SK-N-SH (cell line): ENCODE measurements around the gene IFNL3. TPM values are rescaled to one million over a fixed set of nuclear protein-coding genes. Genes with fewer than 3 reads are reported as not detected.

Experiments used
- CTCF ChIA-PET: fragments of 300-600, 350-600 bp; formaldehyde crosslinking; extraction: SDS; loops from one replicate; lab custom pipeline; 2021; lab: Yijun Ruan, JAX
- POLR2A ChIA-PET: fragments of 350-600 bp; sonication (Branson Sonifier 250); formaldehyde crosslinking; extraction: SDS; loops from one replicate; lab custom pipeline; 2020; ENCODE audit warnings: antibody characterized with exemption, inconsistent platforms; lab: Yijun Ruan, JAX
- DNase-seq: peaks from one replicate; pipeline ENCODE4 v3.0.0; 2012
- H2AFZ ChIP-seq: fragments of 200-600 bp; sonication (generic); 2 replicates; pipeline ENCODE4 v1.8.1; 2016; ENCODE audit warnings: antibody characterized with exemption, mild to moderate bottlenecking, low read depth
- H3F3A ChIP-seq: fragments of 200-600 bp; sonication (generic); replicated peaks from 2 replicates; pipeline ENCODE3; 2016; ENCODE audit warnings: antibody characterized with exemption, mild to moderate bottlenecking; ENCODE audit not compliant: insufficient read depth
- H3K27ac ChIP-seq, 2 experiments: fragments of 200-500 bp in 1 of 2; fragments of 200-600 bp in 1 of 2; sonication (Bioruptor generic) in 1 of 2; sonication (generic), shearing (Covaris generic) in 1 of 2; 2 replicates each; pipeline versions ENCODE4 v1.5.1 to v1.6.1; 2014 to 2016; ENCODE audit warnings: low read depth in 2 of 2, inconsistent platforms in 1 of 2, low read length in 1 of 2, mild to moderate bottlenecking in 1 of 2, mixed read lengths in 1 of 2
- H3K27me3 ChIP-seq: fragments of 200-600 bp; sonication (generic), shearing (Covaris generic); 2 replicates; pipeline ENCODE4 v1.6.1; 2016; ENCODE audit warnings: mixed run types; ENCODE audit not compliant: insufficient read depth
- H3K36me3 ChIP-seq, 2 experiments: fragments of 200-500 bp in 1 of 2; fragments of 200-600 bp in 1 of 2; sonication (Bioruptor generic) in 1 of 2; sonication (generic) in 1 of 2; replicated peaks in 1 of 2; 2 replicates each; pipeline versions ENCODE3 to v1.5.1; 2014 to 2016; ENCODE audit warnings: low read length in 1 of 2, mild to moderate bottlenecking in 1 of 2; ENCODE audit not compliant: insufficient read depth in 2 of 2, control insufficient read depth in 1 of 2
- H3K4me1 ChIP-seq, 2 experiments: fragments of 200-500 bp in 1 of 2; fragments of 200-600 bp in 1 of 2; sonication (Bioruptor generic) in 1 of 2; sonication (generic), shearing (Covaris generic) in 1 of 2; 2 replicates each; pipeline versions ENCODE4 v1.5.1 to v1.6.1; 2014 to 2016; ENCODE audit warnings: low read depth in 1 of 2, low read length in 1 of 2, mixed run types in 1 of 2; ENCODE audit not compliant: insufficient read depth in 2 of 2, control insufficient read depth in 1 of 2
- H3K4me2 ChIP-seq: fragments of 200-600 bp; sonication (generic), shearing (Covaris generic); 2 replicates; pipeline ENCODE4 v1.6.1; 2017; ENCODE audit warnings: mixed run types
- H3K4me3 ChIP-seq, 2 experiments: fragments of 200-500 bp in 1 of 2; fragments of 200-600 bp in 1 of 2; sonication (Bioruptor generic) in 1 of 2; sonication (generic), shearing (Covaris generic) in 1 of 2; 2 replicates each; pipeline versions ENCODE4 v1.5.1 to v1.8.1; 2014 to 2016; ENCODE audit warnings: low read depth in 2 of 2, inconsistent platforms in 1 of 2, low read length in 1 of 2, mild to moderate bottlenecking in 1 of 2, mixed read lengths in 1 of 2, moderate library complexity in 1 of 2
- H3K79me2 ChIP-seq: fragments of 200-600 bp; sonication (generic); 2 replicates; pipeline ENCODE4 v1.8.1; 2017; ENCODE audit warnings: mild to moderate bottlenecking; ENCODE audit not compliant: insufficient read depth
- H3K9ac ChIP-seq: fragments of 200-600 bp; sonication (generic); 2 replicates; pipeline ENCODE4 v1.6.1; 2017; ENCODE audit warnings: mixed run types
- H3K9me2 ChIP-seq: fragments of 200-600 bp; sonication (generic); 2 replicates; pipeline ENCODE4 v1.6.1; 2017; ENCODE audit warnings: mixed run types
- H3K9me3 ChIP-seq: fragments of 200-600 bp; sonication (generic); 2 replicates; pipeline ENCODE4 v1.6.1; 2017; ENCODE audit warnings: mixed run types, mild to moderate bottlenecking, moderate library complexity
- H4K20me1 ChIP-seq: fragments of 200-600 bp; sonication (generic); 2 replicates; pipeline ENCODE4 v1.6.1; 2017; ENCODE audit warnings: mild to moderate bottlenecking, mixed run types; ENCODE audit not compliant: insufficient read depth
- EP300 ChIP-seq, 2 experiments: IDR thresholded peaks; 2 replicates each; pipeline versions ENCODE4 v1.4.0 to v1.6.1; 2012; ENCODE audit warnings: borderline replicate concordance in 1 of 2, low read depth in 1 of 2, low read length in 1 of 2
- EZH2phosphoT487 ChIP-seq: fragments of 200-600 bp; sonication (generic); IDR thresholded peaks from 2 replicates; pipeline ENCODE4 v1.6.1; 2017; ENCODE audit warnings: low read depth, mixed run types, mild to moderate bottlenecking, antibody characterized with exemption, moderate library complexity, borderline replicate concordance
- FOSL2 ChIP-seq: IDR thresholded peaks from 2 replicates; pipeline ENCODE4 v1.4.0; 2012; ENCODE audit warnings: low read depth, mild to moderate bottlenecking, moderate library complexity, borderline replicate concordance
- FOXM1 ChIP-seq: IDR thresholded peaks from 2 replicates; pipeline ENCODE4 v1.4.0; 2012; ENCODE audit warnings: low read depth, mild to moderate bottlenecking
- GATA2 ChIP-seq: sonication (generic); formaldehyde crosslinking; IDR thresholded peaks from 2 replicates; pipeline ENCODE4 v1.5.0; 2020; ENCODE audit warnings: mild to moderate bottlenecking, missing genetic modification reagents
- JUND ChIP-seq: IDR thresholded peaks from 2 replicates; pipeline ENCODE4 v1.4.0; 2012
- MEF2A ChIP-seq: IDR thresholded peaks from 2 replicates; pipeline ENCODE4 v1.4.0; 2012; ENCODE audit warnings: low read depth, borderline replicate concordance
- RCOR1 ChIP-seq: fragments of 150-350 bp; IDR thresholded peaks from 2 replicates; pipeline ENCODE4 v1.6.1; 2017; ENCODE audit warnings: antibody characterized with exemption, low read length
- TCF12 ChIP-seq: IDR thresholded peaks from 2 replicates; pipeline ENCODE4 v1.4.0; 2012
- TEAD4 ChIP-seq: IDR thresholded peaks from 2 replicates; pipeline ENCODE4 v1.4.0; 2012; ENCODE audit warnings: mild to moderate bottlenecking, borderline replicate concordance; ENCODE audit not compliant: insufficient read depth
- YY1 ChIP-seq: IDR thresholded peaks from 2 replicates; pipeline ENCODE4 v1.4.0; 2012; ENCODE audit warnings: low read depth, mild to moderate bottlenecking
- WGBS: methylation state at CpG from one replicate; pipeline ENCODE4 v1.1.6; 2017; ENCODE audit warnings: low lambda C conversion rate; 5-methylcytosine and 5-hydroxymethylcytosine counted together
- polyA plus RNA-seq, 3 experiments: library from polyadenylated mRNA; depleted of rRNA; stranded (reverse); fragments of >200 nt; gene quantifications; 2 replicates each; pipeline ENCODE4 v1.2.3, GENCODE V29; 2012
- TF ChIP-seq, protein P1 (sequence below): fragments of 150-350 bp; IDR thresholded peaks from 2 replicates; pipeline ENCODE4 v1.6.1; 2016; ENCODE audit warnings: mild to moderate bottlenecking, low read depth, low read length
- TF ChIP-seq, protein P2 (sequence below): IDR thresholded peaks from 2 replicates; pipeline ENCODE4 v1.4.0; 2012; ENCODE audit warnings: low read depth, borderline replicate concordance
- TF ChIP-seq, protein P3 (sequence below): fragments of 200-600 bp; sonication (generic); IDR thresholded peaks from 2 replicates; pipeline ENCODE4 v1.6.1; 2017; ENCODE audit warnings: antibody characterized with exemption, mild to moderate bottlenecking, moderate library complexity
- TF ChIP-seq, protein P4 (sequence below): fragments of 150-350 bp; IDR thresholded peaks from 2 replicates; pipeline ENCODE4 v1.6.1; 2017; ENCODE audit warnings: antibody characterized with exemption, low read length, low read depth, borderline replicate concordance

Gene IFNL3
- polyA plus RNA-seq, 1 of the 3 experiments (the other 2 are of a cell fraction) = not detected

DNA sequence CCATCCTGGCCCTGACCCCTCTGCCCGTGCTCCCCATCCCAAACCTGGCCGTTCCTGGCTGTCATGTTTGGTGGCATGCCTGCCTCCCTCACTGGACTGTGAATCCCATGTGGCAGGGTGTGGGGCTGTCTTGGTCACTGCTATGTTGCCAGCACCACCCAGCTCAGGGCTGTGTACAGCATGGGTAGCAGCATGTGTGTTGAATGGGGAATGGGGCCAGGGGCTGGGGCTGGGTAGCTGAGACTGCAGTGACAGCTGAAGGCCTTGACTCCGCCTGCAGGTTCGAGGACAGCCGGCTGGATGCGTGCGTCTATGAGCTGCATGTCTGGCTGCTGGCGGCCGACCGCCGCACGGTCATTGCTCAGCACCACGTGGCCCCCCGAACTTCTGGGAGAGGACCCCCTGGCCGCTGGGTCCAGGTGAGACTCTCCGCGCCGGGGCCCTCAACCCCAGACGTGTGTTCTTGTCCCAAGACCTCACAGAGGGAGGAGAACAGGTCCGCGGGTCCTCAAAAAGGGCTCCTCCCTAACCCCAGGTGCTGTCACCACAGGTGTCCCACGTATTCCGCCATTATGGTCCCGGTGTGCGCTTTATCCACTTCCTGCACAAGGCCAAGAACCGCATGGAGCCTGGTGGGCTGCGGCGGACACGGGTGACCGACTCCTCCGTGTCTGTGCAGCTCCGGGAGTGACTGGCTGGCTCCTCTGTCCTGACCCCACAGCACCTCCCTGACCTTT is 44.6 kb downstream of the IFNL3 start:
- CTCF ChIA-PET = interaction anchor here (0.8 to 5.4 kb wide), 3 partner anchors 78 to 239 kb away, joined by 3 to 26 read pairs (median 9); no protein-coding TSS in a partner anchor
- POLR2A ChIA-PET = no interaction called here
- Histone ChIP-seq H3K4me3 (no peak overlapping the region), H3K9me3 (no peaks in the 10 kb centered on the region), H4K20me1 (no peaks in the 10 kb centered on the region), H3K9me2 (no peaks in the 10 kb centered on the region), H3K36me3 (no peaks in the 10 kb centered on the region), H3K79me2 (no peaks in the 10 kb centered on the region), H3K4me1 (peaks cover 0 to 4% of the 10 kb centered on the region in 2 experiments; a peak in 1 of 4 replicates), H3F3A (no peaks in the 10 kb centered on the region), H2AFZ (no peak overlapping the region), H3K4me2 (no peak overlapping the region), H3K9ac (no peak overlapping the region), H3K27ac (no peak overlapping the region), H3K27me3 (peaks cover 55% of the 10 kb centered on the region)
- DNase-seq = no peak
- no peak for TF ChIP-seq TCF12
- TF ChIP-seq, protein P1, sequence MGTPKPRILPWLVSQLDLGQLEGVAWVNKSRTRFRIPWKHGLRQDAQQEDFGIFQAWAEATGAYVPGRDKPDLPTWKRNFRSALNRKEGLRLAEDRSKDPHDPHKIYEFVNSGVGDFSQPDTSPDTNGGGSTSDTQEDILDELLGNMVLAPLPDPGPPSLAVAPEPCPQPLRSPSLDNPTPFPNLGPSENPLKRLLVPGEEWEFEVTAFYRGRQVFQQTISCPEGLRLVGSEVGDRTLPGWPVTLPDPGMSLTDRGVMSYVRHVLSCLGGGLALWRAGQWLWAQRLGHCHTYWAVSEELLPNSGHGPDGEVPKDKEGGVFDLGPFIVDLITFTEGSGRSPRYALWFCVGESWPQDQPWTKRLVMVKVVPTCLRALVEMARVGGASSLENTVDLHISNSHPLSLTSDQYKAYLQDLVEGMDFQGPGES = no peak
- no peak for TF ChIP-seq FOSL2
- no peak for TF ChIP-seq EP300 (IDR thresholded peaks at IDR 0.05; ENCODE audit: borderline replicate concordance in 1 of 2, low read depth in 1 of 2, low read length in 1 of 2)
- TF ChIP-seq, protein P2, sequence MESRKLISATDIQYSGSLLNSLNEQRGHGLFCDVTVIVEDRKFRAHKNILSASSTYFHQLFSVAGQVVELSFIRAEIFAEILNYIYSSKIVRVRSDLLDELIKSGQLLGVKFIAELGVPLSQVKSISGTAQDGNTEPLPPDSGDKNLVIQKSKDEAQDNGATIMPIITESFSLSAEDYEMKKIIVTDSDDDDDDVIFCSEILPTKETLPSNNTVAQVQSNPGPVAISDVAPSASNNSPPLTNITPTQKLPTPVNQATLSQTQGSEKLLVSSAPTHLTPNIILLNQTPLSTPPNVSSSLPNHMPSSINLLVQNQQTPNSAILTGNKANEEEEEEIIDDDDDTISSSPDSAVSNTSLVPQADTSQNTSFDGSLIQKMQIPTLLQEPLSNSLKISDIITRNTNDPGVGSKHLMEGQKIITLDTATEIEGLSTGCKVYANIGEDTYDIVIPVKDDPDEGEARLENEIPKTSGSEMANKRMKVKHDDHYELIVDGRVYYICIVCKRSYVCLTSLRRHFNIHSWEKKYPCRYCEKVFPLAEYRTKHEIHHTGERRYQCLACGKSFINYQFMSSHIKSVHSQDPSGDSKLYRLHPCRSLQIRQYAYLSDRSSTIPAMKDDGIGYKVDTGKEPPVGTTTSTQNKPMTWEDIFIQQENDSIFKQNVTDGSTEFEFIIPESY = no peak
- no peak for TF ChIP-seq EZH2phosphoT487
- TF ChIP-seq RCOR1 = no peak
- no peak for TF ChIP-seq YY1
- TF ChIP-seq, protein P3, sequence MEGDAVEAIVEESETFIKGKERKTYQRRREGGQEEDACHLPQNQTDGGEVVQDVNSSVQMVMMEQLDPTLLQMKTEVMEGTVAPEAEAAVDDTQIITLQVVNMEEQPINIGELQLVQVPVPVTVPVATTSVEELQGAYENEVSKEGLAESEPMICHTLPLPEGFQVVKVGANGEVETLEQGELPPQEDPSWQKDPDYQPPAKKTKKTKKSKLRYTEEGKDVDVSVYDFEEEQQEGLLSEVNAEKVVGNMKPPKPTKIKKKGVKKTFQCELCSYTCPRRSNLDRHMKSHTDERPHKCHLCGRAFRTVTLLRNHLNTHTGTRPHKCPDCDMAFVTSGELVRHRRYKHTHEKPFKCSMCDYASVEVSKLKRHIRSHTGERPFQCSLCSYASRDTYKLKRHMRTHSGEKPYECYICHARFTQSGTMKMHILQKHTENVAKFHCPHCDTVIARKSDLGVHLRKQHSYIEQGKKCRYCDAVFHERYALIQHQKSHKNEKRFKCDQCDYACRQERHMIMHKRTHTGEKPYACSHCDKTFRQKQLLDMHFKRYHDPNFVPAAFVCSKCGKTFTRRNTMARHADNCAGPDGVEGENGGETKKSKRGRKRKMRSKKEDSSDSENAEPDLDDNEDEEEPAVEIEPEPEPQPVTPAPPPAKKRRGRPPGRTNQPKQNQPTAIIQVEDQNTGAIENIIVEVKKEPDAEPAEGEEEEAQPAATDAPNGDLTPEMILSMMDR = no peak
- no peak for TF ChIP-seq FOXM1
- TF ChIP-seq MEF2A = no peak
- TF ChIP-seq JUND = no peak
- TF ChIP-seq, protein P4, sequence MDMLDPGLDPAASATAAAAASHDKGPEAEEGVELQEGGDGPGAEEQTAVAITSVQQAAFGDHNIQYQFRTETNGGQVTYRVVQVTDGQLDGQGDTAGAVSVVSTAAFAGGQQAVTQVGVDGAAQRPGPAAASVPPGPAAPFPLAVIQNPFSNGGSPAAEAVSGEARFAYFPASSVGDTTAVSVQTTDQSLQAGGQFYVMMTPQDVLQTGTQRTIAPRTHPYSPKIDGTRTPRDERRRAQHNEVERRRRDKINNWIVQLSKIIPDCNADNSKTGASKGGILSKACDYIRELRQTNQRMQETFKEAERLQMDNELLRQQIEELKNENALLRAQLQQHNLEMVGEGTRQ = no peak
- TF ChIP-seq GATA2 (CRISPR knock-in tag) = no peak
- TF ChIP-seq TEAD4 = no peak
- WGBS = 84% methylated on average over 14 of the region's 32 CpGs
